Smooth muscle cell of the umbilical artery (primary cell): ENCODE data around the gene ZDHHC3. TPM values are rescaled to one million over a fixed set of nuclear protein-coding genes. Genes with fewer than 3 reads are reported as not detected.

Experiments used
- total RNA-seq: library from RNA; depleted of rRNA; stranded (reverse); fragments of >200 nt; gene quantifications from 2 replicates; pipeline ENCODE4 v1.2.3, GENCODE V29; 2014

The ZDHHC3 gene
- total RNA-seq = 27.9 and 44.3 TPM in 2 replicates

GRCh38 chr3:44976002-44976815 is at the start of gene ZDHHC3, which contains the start of gene EXOSC7:
Gene ZDHHC3, minus strand, starts transcription at chr3:44976174. Its CDS starts 16,738 bp downstream, at chr3:44959436.
Gene EXOSC7, plus strand, starts transcription at chr3:44976244. Its CDS starts 34 bp downstream, at chr3:44976278.

Other genes with a start within 250 kb of the ZDHHC3 start
- gene ZNF501, start 246.5 kb downstream of the ZDHHC3 start, total RNA-seq = 5.6 and 7.6 TPM in 2 replicates
- 18.1 and 19.1 TPM in 2 replicates for gene KIAA1143, start 214.6 kb downstream of the ZDHHC3 start, total RNA-seq
- 1.5 and 5.8 TPM in 2 replicates for gene KIF15, start 214.4 kb downstream of the ZDHHC3 start, total RNA-seq
- gene TMEM42, start 114.3 kb downstream of the ZDHHC3 start, total RNA-seq = 7.8 and 14.3 TPM in 2 replicates
- gene TGM4, start 101.6 kb downstream of the ZDHHC3 start, total RNA-seq = not detected in 2 replicates
- gene EXOSC7, start 70 bp upstream of the ZDHHC3 start, total RNA-seq = 43.8 and 65.0 TPM in 2 replicates
- not detected in 2 replicates for gene CLEC3B, start 50.1 kb upstream of the ZDHHC3 start, total RNA-seq
- 10.4 and 76.4 TPM in 2 replicates for gene CDCP1, start 170.2 kb upstream of the ZDHHC3 start, total RNA-seq